ENCODE results near the gene ZCCHC2. TPM values are rescaled to one million over a fixed set of nuclear protein-coding genes. Genes with fewer than 3 reads are reported as not detected.

The ZCCHC2 gene
- total RNA-seq, 4 donors from 2014 or later: 22.1 to 37.9 (median 32.0) TPM

GRCh38 chr18:62526098-62527025 lies 3.5 kb downstream of the ZCCHC2 start:
- no peak for TF ChIP-seq CTCF (IDR thresholded peaks at IDR 0.05 in 4 of 5, conservative IDR thresholded peaks at IDR 0.05 in 1 of 5)
- TF ChIP-seq POLR2A (IDR thresholded peaks at IDR 0.05): peak; percentile 82 to 94
- in situ Hi-C loops (cut with MboI; ENCODE audit: low sequenced_read_pairs in 4 of 4): no loop called here

GRCh38 chr18:62529597-62529996 lies 6.8 kb downstream of the ZCCHC2 start:
- in situ Hi-C loops (cut with MboI; ENCODE audit: low sequenced_read_pairs in 4 of 4) (no loop called here), intact Hi-C loops (cut with DNase I; ENCODE audit: low total_unique reads) (loop anchor here (5.0 kb wide), 1 partner anchor 38 kb away; no protein-coding TSS in a partner anchor)
- TF ChIP-seq POLR2A (IDR thresholded peaks at IDR 0.05) (no peak), CTCF (IDR thresholded peaks at IDR 0.05 in 4 of 5, conservative IDR thresholded peaks at IDR 0.05 in 1 of 5) (no peak)
- no peaks in the 10 kb centered on the region for H3K27me3 ChIP-seq
- no peaks in the 10 kb centered on the region for H3K9me3 ChIP-seq
- ATAC-seq: no peak
- peak overlapping the region; percentile 98 to 100 (median 99) for H3K27ac ChIP-seq
- H3K36me3 ChIP-seq: no peaks in the 10 kb centered on the region
- no peak overlapping the region for H3K4me3 ChIP-seq
- peaks cover 55 to 63% of the 10 kb centered on the region in 2 donors for H3K4me1 ChIP-seq
- no peak for DNase-seq

More at GRCh38 chr18:62526098-62527025, 3.5 kb downstream of the ZCCHC2 start:
- Histone ChIP-seq H3K27ac (peak overlapping the region; percentile 98 to 100 (median 99)), H3K9me3 (no peaks in the 10 kb centered on the region), H3K27me3 (no peaks in the 10 kb centered on the region), H3K4me3 (peak overlapping the region; percentile 72 to 96 (median 84)), H3K4me1 (peaks cover 46 to 52% of the 10 kb centered on the region in 2 donors), H3K36me3 (no peaks in the 10 kb centered on the region)
- peak; percentile 83 to 89 for DNase-seq
- peak; percentile 43 to 48 for ATAC-seq
- intact Hi-C loops (cut with DNase I; ENCODE audit: low total_unique reads): loop anchor here (1.0 to 5.0 kb wide), 2 partner anchors 41 to 101 kb away; no protein-coding TSS in a partner anchor

- no peaks in the 10 kb centered on the region for H3K36me3 ChIP-seq
- peak overlapping the region in 3 of 4 donors; percentile 39 to 99 (median 52) for H3K27ac ChIP-seq
- H3K27me3 ChIP-seq: no peaks in the 10 kb centered on the region
- H3K4me1 ChIP-seq: peaks cover 48 to 59% of the 10 kb centered on the region in 2 donors
- DNase-seq (no peak), ATAC-seq (no peak)
- intact Hi-C loops (cut with DNase I; ENCODE audit: low total_unique reads): no loop called here
- TF ChIP-seq POLR2A (IDR thresholded peaks at IDR 0.05) (no peak), CTCF (IDR thresholded peaks at IDR 0.05 in 4 of 5, conservative IDR thresholded peaks at IDR 0.05 in 1 of 5) (no peak)
- in situ Hi-C loops (cut with MboI; ENCODE audit: low sequenced_read_pairs in 4 of 4): no loop called here
- no peaks in the 10 kb centered on the region for H3K9me3 ChIP-seq
- H3K4me3 ChIP-seq: no peak overlapping the region
These were observed 8.3 kb downstream of the ZCCHC2 start for GRCh38 chr18:62531078-62531477.

GRCh38 chr18:62531931-62532330 lies 9.1 kb downstream of the ZCCHC2 start:
- peak overlapping the region in 2 of 4 donors; percentile 8 to 39 for H3K27ac ChIP-seq
- no peak for TF ChIP-seq POLR2A (IDR thresholded peaks at IDR 0.05)
- no peak for TF ChIP-seq CTCF (IDR thresholded peaks at IDR 0.05 in 4 of 5, conservative IDR thresholded peaks at IDR 0.05 in 1 of 5)
- no peaks in the 10 kb centered on the region for H3K36me3 ChIP-seq
- no peak overlapping the region for H3K4me3 ChIP-seq
- no peaks in the 10 kb centered on the region for H3K9me3 ChIP-seq
- no peak for DNase-seq
- intact Hi-C loops (cut with DNase I; ENCODE audit: low total_unique reads) (no loop called here), in situ Hi-C loops (cut with MboI; ENCODE audit: low sequenced_read_pairs in 4 of 4) (no loop called here)
- no peaks in the 10 kb centered on the region for H3K27me3 ChIP-seq
- H3K4me1 ChIP-seq: peaks cover 52 to 58% of the 10 kb centered on the region in 2 donors
- no peak for ATAC-seq
